ENCODE results near the gene TBC1D21. TPM values are rescaled to one million over a fixed set of nuclear protein-coding genes. Genes with fewer than 3 reads are reported as not detected.

The TBC1D21 gene
- total and polyA plus RNA-seq, 5 donors = not detected

DNA sequence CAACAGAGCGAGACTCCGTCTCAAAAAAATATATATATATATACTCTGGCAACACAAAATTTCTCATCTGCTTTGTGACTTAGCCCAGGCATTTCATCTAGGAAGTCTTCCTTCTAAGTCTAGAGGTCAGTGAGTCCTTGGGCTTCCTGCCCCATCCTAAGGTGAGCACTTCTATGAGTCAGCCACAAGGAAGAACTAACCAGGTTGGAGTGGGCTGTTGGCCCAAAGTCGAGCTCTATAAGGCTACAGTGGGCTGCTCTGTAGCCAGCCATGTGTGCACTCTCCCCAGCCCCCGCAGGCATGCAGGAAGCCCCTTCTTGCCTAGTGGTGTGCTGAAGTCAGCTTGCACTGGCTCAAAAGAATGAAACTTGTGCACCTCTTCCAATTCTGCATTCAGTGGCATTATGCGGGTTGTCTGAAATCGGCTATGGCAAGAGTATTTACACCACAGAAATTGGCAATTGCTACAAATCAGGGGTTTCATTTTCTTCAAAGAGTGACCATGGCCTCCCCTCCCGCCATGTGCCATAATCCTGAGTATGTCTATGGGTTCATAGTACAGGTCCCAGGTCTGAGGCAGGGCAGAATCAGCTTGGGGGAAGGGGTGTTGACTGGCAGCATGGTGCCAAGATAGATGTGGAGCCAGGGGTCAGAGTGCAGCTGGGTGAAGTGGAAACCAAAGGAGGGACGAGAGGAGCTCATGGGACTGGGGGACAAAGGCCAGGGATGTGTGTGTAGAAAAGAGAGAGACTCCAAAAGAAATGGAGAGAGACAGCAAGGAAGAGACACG lies 30.9 kb downstream of the TBC1D21 start:
- Histone ChIP-seq H3K9me3 (ENCODE audit: control insufficient read depth, low read length) (no peaks in the 10 kb centered on the region), H3K4me3 (ENCODE audit: low read length) (no peak overlapping the region), H3K27me3 (ENCODE audit: control insufficient read depth, insufficient read depth) (no peaks in the 10 kb centered on the region), H3K27ac (ENCODE audit: low read length) (no peak overlapping the region), H3K4me1 (ENCODE audit: control insufficient read depth, insufficient read depth, low read length) (no peaks in the 10 kb centered on the region)
- 85% methylated on average over 9 of the region's 9 CpGs for WGBS
- ATAC-seq (no peak), DNase-seq (peak in 1 of 3 donors; percentile 20)
- intact Hi-C loops (cut with DNase I) = loop anchor here in 1 of 4 donors (10.0 kb wide), 1 partner anchor 179 kb away; no protein-coding TSS in a partner anchor

DNA sequence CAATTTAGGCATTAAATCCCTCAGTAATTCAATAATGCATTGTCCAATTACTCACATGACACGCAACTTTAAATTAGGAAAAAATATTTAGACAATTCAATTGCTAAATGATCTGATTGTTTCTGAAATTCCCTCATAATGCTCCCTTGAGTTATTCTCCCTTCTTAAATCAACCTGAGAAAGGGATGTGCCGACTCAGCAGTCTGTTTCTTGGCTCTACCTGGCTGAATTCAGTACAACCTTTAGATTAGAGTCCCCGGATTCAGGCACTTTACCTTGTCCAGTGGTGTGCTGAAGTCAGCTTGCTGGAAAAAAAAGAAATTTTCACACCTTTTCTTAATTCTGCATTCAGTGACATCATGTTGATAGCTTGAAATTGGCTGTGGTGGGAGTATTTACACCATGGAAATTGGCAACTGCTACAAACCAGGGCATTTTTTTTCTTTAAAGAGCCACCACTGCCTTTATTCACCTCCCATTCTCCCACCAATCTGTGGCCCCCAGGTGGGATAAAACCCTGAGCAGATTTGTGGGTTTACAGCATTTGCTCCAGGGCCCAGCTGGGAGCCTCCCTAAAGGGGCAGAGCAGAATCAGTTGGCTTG lies 32.0 kb downstream of the TBC1D21 start:
- Histone ChIP-seq H3K27ac (ENCODE audit: low read length) (no peak overlapping the region), H3K4me3 (ENCODE audit: low read length) (no peak overlapping the region), H3K27me3 (ENCODE audit: control insufficient read depth, insufficient read depth) (no peaks in the 10 kb centered on the region), H3K9me3 (ENCODE audit: control insufficient read depth, low read length) (no peaks in the 10 kb centered on the region), H3K4me1 (ENCODE audit: control insufficient read depth, insufficient read depth, low read length) (no peaks in the 10 kb centered on the region)
- 96% methylated on average over 3 of the region's 3 CpGs for WGBS
- DNase-seq = no peak
- no peak for ATAC-seq
- intact Hi-C loops (cut with DNase I) = loop anchor here in 3 of 4 donors (5.0 to 10.0 kb wide), 3 partner anchors 33 to 198 kb away; partner anchors contain the start of gene TBC1D21 (in 1 of the 3)

DNA sequence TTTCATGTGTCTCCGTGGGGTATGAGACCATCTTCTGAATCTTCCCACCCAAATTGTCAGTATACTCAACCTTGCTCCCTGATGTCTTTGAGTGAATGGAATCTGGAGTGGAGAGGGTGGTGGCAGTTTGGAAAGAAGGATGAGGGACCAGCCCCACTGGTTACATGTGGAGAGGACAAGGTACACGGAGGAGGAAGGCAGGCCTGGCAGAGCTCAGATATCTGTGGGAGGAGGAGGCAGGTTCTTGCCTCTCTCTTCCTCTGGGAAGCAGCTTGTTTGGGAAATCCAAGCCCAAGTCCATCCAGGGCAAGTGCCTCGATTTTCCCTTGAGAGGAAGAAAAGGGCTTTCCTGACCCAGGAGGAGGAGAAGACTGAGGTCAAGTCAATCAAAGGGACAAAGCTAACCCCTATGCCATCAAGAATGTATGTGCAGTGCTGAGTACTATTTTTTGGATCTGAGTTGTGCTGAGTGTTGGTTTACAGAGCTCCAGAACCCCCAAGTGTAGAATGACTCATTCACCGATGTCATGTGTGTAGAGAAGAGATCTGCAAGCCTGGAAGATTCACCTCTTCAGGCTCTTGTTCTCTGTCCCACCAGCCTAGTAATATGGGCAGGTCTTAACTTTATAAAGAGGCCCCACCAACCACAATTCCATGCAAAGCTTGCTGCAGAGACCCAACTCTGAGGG lies 33.1 kb downstream of the TBC1D21 start:
- Histone ChIP-seq H3K4me1 (ENCODE audit: control insufficient read depth, insufficient read depth, low read length) (no peaks in the 10 kb centered on the region), H3K27ac (ENCODE audit: low read length) (no peak overlapping the region), H3K9me3 (ENCODE audit: control insufficient read depth, low read length) (no peaks in the 10 kb centered on the region), H3K4me3 (ENCODE audit: low read length) (no peak overlapping the region), H3K27me3 (ENCODE audit: control insufficient read depth, insufficient read depth) (no peaks in the 10 kb centered on the region)
- DNase-seq = peak in 1 of 3 donors; percentile 1
- WGBS = 72% methylated on average over 4 of the region's 4 CpGs
- intact Hi-C loops (cut with DNase I) = loop anchor here in 3 of 4 donors (5.0 to 10.0 kb wide), 3 partner anchors 34 to 199 kb away; partner anchors contain the start of gene TBC1D21 (in 1 of the 3)
- no peak for ATAC-seq

GRCh38 chr15:73907035-73907408 lies 33.7 kb downstream of the TBC1D21 start:
- WGBS = 49% methylated on average over 2 of the region's 2 CpGs
- Histone ChIP-seq H3K27ac (ENCODE audit: low read length) (no peak overlapping the region), H3K4me3 (ENCODE audit: low read length) (no peak overlapping the region), H3K9me3 (ENCODE audit: control insufficient read depth, low read length) (no peaks in the 10 kb centered on the region), H3K27me3 (ENCODE audit: control insufficient read depth, insufficient read depth) (no peaks in the 10 kb centered on the region), H3K4me1 (ENCODE audit: control insufficient read depth, insufficient read depth, low read length) (no peaks in the 10 kb centered on the region)
- intact Hi-C loops (cut with DNase I) = loop anchor here in 3 of 4 donors (5.0 to 10.0 kb wide), 3 partner anchors 35 to 200 kb away; partner anchors contain the start of gene TBC1D21 (in 1 of the 3)
- no peak for ATAC-seq
- no peak for DNase-seq

GRCh38 chr15:73908030-73908821 lies 34.9 kb downstream of the TBC1D21 start:
- peak; percentile 94 to 96 for ATAC-seq
- Histone ChIP-seq H3K4me1 (ENCODE audit: control insufficient read depth, insufficient read depth, low read length) (no peaks in the 10 kb centered on the region), H3K27ac (ENCODE audit: low read length) (no peak overlapping the region), H3K27me3 (ENCODE audit: control insufficient read depth, insufficient read depth) (no peaks in the 10 kb centered on the region), H3K4me3 (ENCODE audit: low read length) (no peak overlapping the region), H3K9me3 (ENCODE audit: control insufficient read depth, low read length) (no peaks in the 10 kb centered on the region)
- DNase-seq = peak; percentile 80 to 96 (median 93)
- intact Hi-C loops (cut with DNase I) = loop anchor here in 3 of 4 donors (5.0 to 10.0 kb wide), 3 partner anchors 36 to 201 kb away; partner anchors contain the start of gene TBC1D21 (in 1 of the 3)
- whole genome bisulfite sequencing = 6% methylated on average over 7 of the region's 7 CpGs

GRCh38 chr15:73908822-73909122 lies 35.4 kb downstream of the TBC1D21 start:
- H3K27ac ChIP-seq (ENCODE audit: low read length) = no peak overlapping the region
- H3K4me1 ChIP-seq (ENCODE audit: control insufficient read depth, insufficient read depth, low read length) = no peaks in the 10 kb centered on the region
- intact Hi-C loops (cut with DNase I) = loop anchor here in 3 of 4 donors (5.0 to 10.0 kb wide), 3 partner anchors 36 to 201 kb away; partner anchors contain the start of gene TBC1D21 (in 1 of the 3)
- WGBS = 87% methylated on average over 2 of the region's 2 CpGs
- ATAC-seq (no peak), DNase-seq (no peak)
- H3K9me3 ChIP-seq (ENCODE audit: control insufficient read depth, low read length) = no peaks in the 10 kb centered on the region
- H3K27me3 ChIP-seq (ENCODE audit: control insufficient read depth, insufficient read depth) = no peaks in the 10 kb centered on the region
- H3K4me3 ChIP-seq (ENCODE audit: low read length) = no peak overlapping the region

DNA sequence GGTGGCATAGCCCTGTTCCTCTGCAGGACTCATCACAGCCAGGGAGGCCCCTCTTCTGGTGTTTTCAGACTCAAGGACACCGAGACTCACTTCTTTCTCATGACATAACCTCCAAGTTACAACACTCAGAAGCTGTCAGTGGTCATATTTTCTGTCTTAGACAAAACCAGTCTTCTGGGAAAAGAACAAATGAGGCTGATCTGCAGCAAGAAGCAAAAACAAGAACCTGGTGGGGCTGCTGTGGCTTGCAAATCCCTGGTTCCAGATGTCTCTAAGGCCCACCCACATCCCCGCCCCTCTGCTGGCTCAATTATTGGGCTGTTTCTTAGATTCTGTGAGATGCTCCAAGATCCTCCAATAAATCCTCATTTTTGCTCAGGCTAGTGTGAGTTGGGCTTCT lies 36.3 kb downstream of the TBC1D21 start:
- no peaks in the 10 kb centered on the region for H3K27me3 ChIP-seq (ENCODE audit: control insufficient read depth, insufficient read depth)
- no peaks in the 10 kb centered on the region for H3K4me1 ChIP-seq (ENCODE audit: control insufficient read depth, insufficient read depth, low read length)
- no peaks in the 10 kb centered on the region for H3K9me3 ChIP-seq (ENCODE audit: control insufficient read depth, low read length)
- no peak overlapping the region for H3K4me3 ChIP-seq (ENCODE audit: low read length)
- no peak for DNase-seq
- WGBS = 95% methylated on average over 2 of the region's 2 CpGs
- no peak overlapping the region for H3K27ac ChIP-seq (ENCODE audit: low read length)
- ATAC-seq = no peak
- intact Hi-C loops (cut with DNase I) = loop anchor here in 3 of 4 donors (5.0 to 10.0 kb wide), 4 partner anchors 37 to 202 kb away; partner anchors contain the start of gene TBC1D21 (in 1 of the 3)

DNA sequence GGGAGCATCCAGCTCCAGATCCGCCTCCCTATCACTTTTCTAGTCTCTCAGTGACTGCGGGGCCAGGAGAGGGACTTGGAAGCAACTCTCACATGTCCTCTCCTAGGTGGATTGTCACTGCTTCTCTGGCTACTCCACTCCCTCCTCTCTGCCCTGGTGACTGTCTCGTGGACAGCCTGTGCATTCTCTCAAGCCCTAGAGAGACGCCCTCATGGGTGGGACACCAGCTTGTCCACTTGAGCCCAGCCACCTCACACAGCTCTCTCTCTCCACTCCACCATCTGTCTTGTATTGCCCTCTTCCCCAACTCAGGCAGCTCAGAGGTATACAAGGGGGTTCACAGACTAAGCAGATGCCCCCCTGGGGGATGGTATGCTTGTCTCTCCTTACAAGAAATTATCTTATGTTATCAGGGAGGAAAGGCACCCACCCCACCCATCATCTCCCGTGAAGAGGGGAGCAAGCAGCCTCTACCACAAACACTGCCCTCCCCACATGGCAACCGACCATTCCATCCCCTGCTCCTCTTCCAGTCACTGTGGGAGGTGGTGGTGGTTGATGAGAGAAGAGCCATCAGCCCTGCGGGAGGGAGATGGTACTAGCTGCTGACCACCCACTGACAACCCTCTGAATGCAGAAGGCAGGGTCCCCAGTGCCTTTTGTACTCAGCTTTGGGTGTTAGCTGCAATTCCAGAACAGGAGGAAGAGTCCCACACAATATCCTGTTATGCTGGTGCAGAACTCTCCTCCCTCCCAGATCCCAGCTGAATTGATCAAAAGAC lies 37.3 kb downstream of the TBC1D21 start:
- ATAC-seq (no peak), DNase-seq (no peak)
- Histone ChIP-seq H3K9me3 (ENCODE audit: control insufficient read depth, low read length) (no peaks in the 10 kb centered on the region), H3K27ac (ENCODE audit: low read length) (no peak overlapping the region), H3K4me1 (ENCODE audit: control insufficient read depth, insufficient read depth, low read length) (no peaks in the 10 kb centered on the region), H3K27me3 (ENCODE audit: control insufficient read depth, insufficient read depth) (no peaks in the 10 kb centered on the region), H3K4me3 (ENCODE audit: low read length) (no peak overlapping the region)
- 64% methylated on average over 7 of the region's 7 CpGs for WGBS
- intact Hi-C loops (cut with DNase I) = loop anchor here in 1 of 4 donors (10.0 kb wide), 1 partner anchor 196 kb away; no protein-coding TSS in a partner anchor

DNA sequence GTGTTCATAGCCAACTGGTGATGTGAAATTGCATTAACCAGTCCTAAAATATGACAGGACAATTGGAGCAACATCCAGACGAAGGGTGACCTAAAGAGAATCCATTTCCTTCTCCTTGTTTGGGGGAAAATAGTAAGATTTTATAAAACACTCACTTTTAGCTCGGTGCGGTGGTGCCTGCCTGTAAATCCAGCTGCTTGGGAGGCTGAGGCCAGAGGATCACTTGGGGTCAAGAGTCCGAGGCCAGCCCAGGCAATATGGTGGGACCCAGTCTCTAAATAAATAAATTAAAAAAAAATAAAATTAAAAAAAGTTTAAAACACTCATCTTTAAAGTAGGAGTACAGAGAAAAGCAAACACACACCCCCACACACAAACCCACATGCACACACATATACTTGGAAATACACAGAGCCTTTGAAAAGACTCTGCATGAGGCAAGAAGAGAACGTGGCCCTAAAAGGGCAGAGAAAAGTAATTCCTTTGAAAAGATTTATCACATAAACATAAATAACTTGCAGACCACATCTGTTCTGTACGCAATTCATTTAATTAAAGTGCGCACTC lies 38.7 kb downstream of the TBC1D21 start:
- WGBS = 81% methylated on average over 7 of the region's 7 CpGs
- Histone ChIP-seq H3K4me1 (ENCODE audit: control insufficient read depth, insufficient read depth, low read length) (no peaks in the 10 kb centered on the region), H3K27me3 (ENCODE audit: control insufficient read depth, insufficient read depth) (no peaks in the 10 kb centered on the region), H3K4me3 (ENCODE audit: low read length) (no peak overlapping the region), H3K9me3 (ENCODE audit: control insufficient read depth, low read length) (peaks cover 2% of the 10 kb centered on the region), H3K27ac (ENCODE audit: low read length) (no peak overlapping the region)
- DNase-seq (peak in 1 of 3 donors; percentile 9), ATAC-seq (no peak)
- intact Hi-C loops (cut with DNase I) = loop anchor here in 1 of 4 donors (10.0 kb wide), 1 partner anchor 197 kb away; no protein-coding TSS in a partner anchor
